Measurements from ENCODE around the gene CFAP141.

DNA sequence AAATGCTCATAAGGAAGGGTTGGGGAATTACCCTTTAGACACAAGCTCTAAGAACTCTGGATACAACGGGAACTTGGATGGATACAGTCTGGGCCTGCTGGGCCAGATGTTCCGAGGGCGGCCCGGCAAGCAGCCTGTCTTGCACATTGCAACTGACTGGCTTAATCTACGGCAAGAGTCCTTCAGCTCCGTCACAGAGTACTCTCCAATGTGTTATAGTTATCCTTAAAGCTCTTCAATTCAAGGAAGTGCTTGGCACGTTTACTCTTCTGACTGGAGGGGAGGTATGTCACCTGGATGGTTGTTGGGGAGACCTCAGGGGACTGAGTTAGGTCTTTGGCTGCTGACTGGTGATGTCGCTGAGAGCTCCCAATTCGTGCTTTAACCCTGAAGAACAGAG, 1.1 kb upstream of the CFAP141 start:
- TF ChIP-seq, protein P1, sequence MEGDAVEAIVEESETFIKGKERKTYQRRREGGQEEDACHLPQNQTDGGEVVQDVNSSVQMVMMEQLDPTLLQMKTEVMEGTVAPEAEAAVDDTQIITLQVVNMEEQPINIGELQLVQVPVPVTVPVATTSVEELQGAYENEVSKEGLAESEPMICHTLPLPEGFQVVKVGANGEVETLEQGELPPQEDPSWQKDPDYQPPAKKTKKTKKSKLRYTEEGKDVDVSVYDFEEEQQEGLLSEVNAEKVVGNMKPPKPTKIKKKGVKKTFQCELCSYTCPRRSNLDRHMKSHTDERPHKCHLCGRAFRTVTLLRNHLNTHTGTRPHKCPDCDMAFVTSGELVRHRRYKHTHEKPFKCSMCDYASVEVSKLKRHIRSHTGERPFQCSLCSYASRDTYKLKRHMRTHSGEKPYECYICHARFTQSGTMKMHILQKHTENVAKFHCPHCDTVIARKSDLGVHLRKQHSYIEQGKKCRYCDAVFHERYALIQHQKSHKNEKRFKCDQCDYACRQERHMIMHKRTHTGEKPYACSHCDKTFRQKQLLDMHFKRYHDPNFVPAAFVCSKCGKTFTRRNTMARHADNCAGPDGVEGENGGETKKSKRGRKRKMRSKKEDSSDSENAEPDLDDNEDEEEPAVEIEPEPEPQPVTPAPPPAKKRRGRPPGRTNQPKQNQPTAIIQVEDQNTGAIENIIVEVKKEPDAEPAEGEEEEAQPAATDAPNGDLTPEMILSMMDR (IDR thresholded peaks at IDR 0.05; ENCODE audit: low read depth, low read length): no peak
- TF ChIP-seq EZH2phosphoT487 (IDR thresholded peaks at IDR 0.05; ENCODE audit: low read depth): no peak
